Dendritic cell treated with granulocyte-macrophage colony-stimulating factor and Interleukin-4, amounts not matched to agents 40 ng/mL and 50 ng/mL, for 4 days (primary cell): ENCODE results near the gene RBM34.
"Not testable (repeated sequence)": the region's sequence is repeated elsewhere in the genome, so short reads cannot be mapped to it uniquely, and the experiment has no call there.

Experiments
- H3K27ac Mint-ChIP-seq: one replicate; pipeline ENCODE4 v1.8.0; 2022; ENCODE audit warnings: mild to moderate bottlenecking, mixed read lengths
- H3K27me3 Mint-ChIP-seq: one replicate; pipeline ENCODE4 v1.8.0; 2022; ENCODE audit warnings: mild to moderate bottlenecking, mixed read lengths
- H3K36me3 Mint-ChIP-seq: one replicate; pipeline ENCODE4 v1.8.0; 2022; ENCODE audit warnings: low read depth, mixed read lengths
- H3K4me1 Mint-ChIP-seq: one replicate; pipeline ENCODE4 v1.8.0; 2022; ENCODE audit warnings: low read depth, mixed read lengths
- H3K4me3 Mint-ChIP-seq: one replicate; pipeline ENCODE4 v1.8.0; 2022; ENCODE audit warnings: mild to moderate bottlenecking, moderate library complexity, mixed read lengths
- H3K9me3 Mint-ChIP-seq: one replicate; pipeline ENCODE4 v1.8.0; 2022; ENCODE audit warnings: mixed read lengths
- intact Hi-C: fragments of 100-400 bp; cut with micrococcal nuclease; formaldehyde crosslinking; loops from one replicate; pipeline ENCODE4 v1.15.0; 2022

RBM34 gene

DNA sequence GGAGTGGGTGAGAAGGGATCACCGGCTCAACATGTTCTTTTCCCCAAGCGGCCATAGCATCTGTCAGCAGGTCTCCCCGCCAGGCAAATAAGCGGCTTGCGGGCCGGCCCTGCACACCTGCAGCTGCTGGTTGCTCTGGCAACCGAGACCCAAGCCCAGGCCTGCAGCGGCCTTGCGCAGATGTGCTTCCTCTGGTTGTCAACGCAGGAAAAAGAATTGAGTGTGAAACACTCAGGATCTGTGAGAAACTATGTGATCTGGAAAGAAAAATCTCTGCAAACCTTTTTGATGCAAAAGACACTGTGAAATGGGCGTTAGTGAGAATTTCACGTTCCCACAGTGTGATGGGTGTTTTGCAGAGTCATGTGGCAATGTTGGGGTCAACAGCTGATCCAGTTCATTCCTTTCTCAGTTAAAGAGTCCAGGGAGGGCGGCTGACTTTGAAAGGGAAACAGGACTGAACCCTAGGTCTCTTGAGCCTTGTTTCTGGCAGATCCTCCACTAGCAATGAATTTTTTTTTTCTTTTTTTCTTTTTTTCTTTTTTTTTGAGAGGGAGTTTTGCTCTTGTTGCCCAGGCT is 60.8 kb downstream of the RBM34 start:
- H3K27me3 Mint-ChIP-seq, result peaks cover 26% of the 10 kb centered on the region
- peaks cover 5% of the 10 kb centered on the region for H3K36me3 Mint-ChIP-seq
- intact Hi-C loops, result loop anchor here (5.0 kb wide), 1 partner anchor 317 kb away; no protein-coding TSS in a partner anchor
- peaks cover 23% of the 10 kb centered on the region for H3K4me1 Mint-ChIP-seq
- no peak overlapping the region for H3K4me3 Mint-ChIP-seq
- H3K9me3 Mint-ChIP-seq, result no peaks in the 10 kb centered on the region
- H3K27ac Mint-ChIP-seq, result no peak overlapping the region

DNA sequence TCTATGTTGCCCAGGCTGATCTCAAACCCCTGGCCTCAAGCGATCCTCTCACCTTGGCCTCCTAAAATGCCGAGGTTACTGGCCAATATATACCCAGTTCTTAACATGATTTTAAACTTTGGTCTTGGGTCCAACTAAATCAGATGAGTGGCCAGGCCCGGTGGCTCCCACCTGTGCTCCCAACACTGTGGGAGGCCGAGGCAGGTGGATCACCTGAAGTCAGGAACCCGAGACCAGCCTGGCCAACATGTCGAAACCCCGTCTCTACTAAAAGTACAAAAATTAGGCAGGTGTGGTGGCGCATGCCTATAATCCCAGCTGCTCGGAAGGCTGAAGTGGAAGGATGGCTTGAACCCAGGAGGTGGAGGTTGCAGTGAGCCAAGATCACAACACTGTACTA is 62.1 kb downstream of the RBM34 start:
- peaks cover 4% of the 10 kb centered on the region for H3K36me3 Mint-ChIP-seq
- H3K4me1 Mint-ChIP-seq, result peaks cover 16% of the 10 kb centered on the region
- intact Hi-C loops, result no loop called here
- H3K9me3 Mint-ChIP-seq, result no peaks in the 10 kb centered on the region
- no peak overlapping the region for H3K4me3 Mint-ChIP-seq
- no peak overlapping the region for H3K27ac Mint-ChIP-seq
- peaks cover 22% of the 10 kb centered on the region for H3K27me3 Mint-ChIP-seq

DNA sequence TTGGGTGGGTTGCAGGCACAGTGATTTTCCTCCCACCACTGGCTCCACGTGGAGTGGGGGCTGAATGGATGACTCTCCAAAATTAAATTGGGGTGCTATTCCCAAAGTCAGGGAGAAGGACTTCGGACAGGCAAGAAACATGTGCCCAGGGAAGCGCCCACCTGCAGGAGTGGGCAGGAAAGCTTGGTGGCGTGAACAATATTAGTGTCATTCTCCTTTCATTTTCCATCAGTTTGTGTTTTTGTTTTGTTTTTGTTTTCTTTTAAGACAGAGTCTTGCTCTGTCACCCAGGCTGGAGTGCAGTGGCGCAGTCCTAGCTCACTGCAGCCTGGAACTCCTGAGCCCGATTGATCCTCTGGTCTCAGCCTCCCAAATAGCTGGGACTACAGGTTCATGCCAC is 62.5 kb downstream of the RBM34 start:
- Mint-ChIP-seq H3K4me1 (peaks cover 17% of the 10 kb centered on the region), H3K27ac (no peak overlapping the region), H3K4me3 (no peak overlapping the region), H3K36me3 (no peaks in the 10 kb centered on the region), H3K27me3 (peaks cover 18% of the 10 kb centered on the region), H3K9me3 (no peaks in the 10 kb centered on the region)
- intact Hi-C loops, result no loop called here

DNA sequence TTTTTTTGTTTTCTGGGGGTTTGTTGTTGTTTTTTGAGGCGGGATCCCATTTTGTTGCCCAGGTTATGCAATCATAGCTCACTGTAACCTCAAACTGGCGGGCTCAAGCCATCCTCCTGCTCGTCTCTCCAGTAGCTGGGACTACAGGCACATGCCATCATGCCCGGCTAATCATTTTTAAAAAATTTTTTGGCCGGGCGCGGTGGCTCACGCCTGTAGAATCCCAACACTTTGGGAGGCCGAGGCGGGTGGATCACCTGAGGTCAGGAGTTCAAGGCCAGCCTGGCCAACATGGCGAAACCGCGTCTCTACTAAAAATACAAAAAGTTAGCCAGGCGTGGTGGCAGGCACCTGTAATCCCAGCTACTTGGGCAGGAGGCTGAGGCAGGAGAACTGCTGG is 63.5 kb downstream of the RBM34 start:
- H3K4me3 Mint-ChIP-seq, H3K27ac Mint-ChIP-seq, intact Hi-C loops, H3K36me3 Mint-ChIP-seq, H3K9me3 Mint-ChIP-seq: not testable (repeated sequence)
- H3K4me1 Mint-ChIP-seq, result peaks cover 24% of the 10 kb centered on the region
- H3K27me3 Mint-ChIP-seq, result peaks cover 16% of the 10 kb centered on the region

DNA sequence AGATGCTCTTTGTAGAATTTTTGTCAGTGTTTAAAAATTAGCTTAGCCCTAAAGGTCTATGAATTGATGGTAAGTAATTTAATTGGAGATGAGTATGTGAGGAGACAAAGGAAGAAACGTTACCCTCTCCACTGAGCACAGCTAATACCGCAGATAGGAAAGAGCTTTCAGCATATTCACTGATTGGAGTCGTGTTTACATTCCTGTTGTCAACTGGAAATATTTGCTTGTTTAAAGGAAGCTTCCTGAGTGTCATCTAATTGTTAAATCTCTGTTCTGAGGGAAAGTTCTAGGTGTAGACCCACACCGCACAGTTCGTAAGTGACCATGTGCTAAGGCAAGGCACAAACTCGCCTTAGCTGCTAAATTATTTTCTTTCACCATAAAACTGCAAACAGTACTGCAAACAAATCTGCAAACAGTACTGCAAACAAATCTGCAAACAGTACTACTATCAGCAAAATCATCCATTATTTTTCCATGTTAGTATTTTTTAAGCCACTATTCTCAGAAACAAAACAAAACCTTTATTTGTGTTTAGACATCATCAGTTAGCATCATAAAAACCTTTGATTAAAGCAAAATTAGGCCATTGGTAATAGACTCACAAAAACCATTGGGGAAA is 65.0 kb downstream of the RBM34 start:
- Mint-ChIP-seq H3K27me3 (peaks cover 13% of the 10 kb centered on the region), H3K4me1 (peaks cover 15% of the 10 kb centered on the region), H3K4me3 (no peak overlapping the region), H3K36me3 (no peaks in the 10 kb centered on the region), H3K9me3 (no peaks in the 10 kb centered on the region), H3K27ac (no peak overlapping the region)
- intact Hi-C loops, result no loop called here

DNA sequence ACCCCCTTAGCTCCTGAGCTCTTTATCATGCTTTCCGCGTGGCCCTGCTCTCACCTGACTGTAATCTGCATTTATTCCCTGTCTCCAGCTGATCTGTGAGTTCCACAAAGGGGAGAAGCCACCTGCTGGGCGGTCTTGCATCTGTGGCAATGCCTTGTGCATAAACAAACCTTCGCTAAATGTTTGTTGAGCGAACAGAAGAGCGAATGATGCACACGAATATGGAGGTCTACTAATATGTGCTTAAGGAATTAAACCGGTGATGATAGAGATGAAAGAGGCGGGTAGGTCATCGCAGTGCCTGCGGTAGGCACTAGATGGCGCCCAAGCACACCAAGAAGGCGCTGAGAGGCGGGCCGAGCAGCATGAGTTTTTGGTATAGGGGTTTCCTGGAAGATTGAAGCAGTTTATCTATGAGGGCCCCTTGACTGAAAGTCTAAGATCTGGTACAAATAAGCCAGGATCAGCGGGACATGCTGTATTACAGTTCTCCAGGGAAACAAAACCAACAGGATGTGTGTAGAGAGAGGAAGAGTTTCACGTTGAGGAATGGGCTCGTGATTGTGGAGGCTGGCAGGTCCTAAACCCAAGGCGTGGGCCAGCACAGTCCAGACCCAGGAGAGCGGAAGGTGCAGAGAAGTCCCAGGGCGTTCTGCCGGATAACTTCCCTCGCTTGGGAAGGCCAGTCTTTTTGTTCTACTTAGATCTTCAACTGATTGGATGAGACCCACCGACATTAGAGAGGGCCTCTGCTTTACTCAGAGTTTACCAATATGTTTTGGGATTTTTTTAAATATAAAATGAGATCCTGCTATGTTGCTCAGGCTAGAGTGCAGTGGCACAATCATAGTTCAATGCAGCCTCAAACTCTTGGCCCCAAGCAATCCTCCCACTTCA is 67.1 kb downstream of the RBM34 start:
- H3K36me3 Mint-ChIP-seq, result no peaks in the 10 kb centered on the region
- intact Hi-C loops, result no loop called here
- H3K27ac Mint-ChIP-seq, result no peak overlapping the region
- peaks cover 22% of the 10 kb centered on the region for H3K4me1 Mint-ChIP-seq
- peaks cover 21% of the 10 kb centered on the region for H3K27me3 Mint-ChIP-seq
- no peak overlapping the region for H3K4me3 Mint-ChIP-seq
- no peaks in the 10 kb centered on the region for H3K9me3 Mint-ChIP-seq

DNA sequence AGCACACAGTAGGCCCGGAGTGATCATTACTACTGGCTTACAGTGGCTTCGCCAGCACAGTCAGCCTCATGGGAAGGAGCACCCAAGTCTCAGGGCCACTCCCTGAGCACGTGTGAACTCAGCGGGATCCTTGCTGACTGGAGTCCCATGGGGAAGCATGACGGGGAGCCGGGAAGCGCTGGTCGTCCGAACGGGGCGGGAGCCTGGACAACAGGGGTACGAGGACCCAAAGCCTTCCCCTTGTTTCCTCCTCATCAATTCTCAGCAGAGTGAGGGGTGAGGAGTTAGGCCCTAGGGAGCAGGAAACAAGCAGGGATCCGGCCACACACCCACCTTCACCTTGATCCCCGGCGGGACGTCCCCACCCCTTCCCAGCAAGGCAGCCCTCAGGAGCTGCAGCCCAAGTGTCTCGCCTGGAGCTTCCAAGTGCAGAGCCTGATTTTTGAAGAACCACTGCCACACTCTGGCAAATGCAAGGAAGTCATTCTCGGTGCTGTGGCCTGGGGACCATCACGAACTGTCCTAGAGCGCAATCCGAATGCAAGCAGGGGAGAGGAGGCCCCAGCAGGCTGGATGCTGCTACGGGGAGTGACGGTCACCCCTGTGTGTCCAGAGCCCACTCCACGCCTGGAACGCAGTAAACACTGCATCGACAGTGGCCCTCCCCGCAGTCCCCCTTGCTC is 67.9 kb downstream of the RBM34 start:
- intact Hi-C loops, result no loop called here
- H3K27ac Mint-ChIP-seq, result no peak overlapping the region
- H3K27me3 Mint-ChIP-seq, result peaks cover 18% of the 10 kb centered on the region
- no peaks in the 10 kb centered on the region for H3K9me3 Mint-ChIP-seq
- H3K4me1 Mint-ChIP-seq, result peaks cover 22% of the 10 kb centered on the region
- no peaks in the 10 kb centered on the region for H3K36me3 Mint-ChIP-seq
- H3K4me3 Mint-ChIP-seq, result no peak overlapping the region

DNA sequence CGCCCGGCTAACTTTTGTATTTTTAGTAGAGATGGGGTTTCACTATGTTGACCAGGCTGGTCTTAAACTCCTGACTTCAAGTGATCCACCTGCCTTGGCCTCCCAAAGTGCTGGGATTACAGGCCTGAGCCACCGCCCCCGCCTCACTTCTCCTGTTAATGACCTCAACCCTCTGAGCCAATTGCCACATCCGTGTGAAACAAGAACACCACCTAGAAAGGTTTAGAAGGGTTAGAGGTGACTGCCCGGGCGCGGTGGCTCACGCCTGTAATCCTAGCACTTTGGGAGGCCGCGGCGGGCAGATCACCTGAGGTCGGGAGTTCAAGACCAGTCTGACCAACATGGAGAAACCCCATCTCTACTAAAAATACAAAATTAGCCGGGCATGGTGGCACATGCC is 68.6 kb downstream of the RBM34 start:
- peaks cover 16% of the 10 kb centered on the region for H3K27me3 Mint-ChIP-seq
- H3K27ac Mint-ChIP-seq, intact Hi-C loops, H3K36me3 Mint-ChIP-seq, H3K4me3 Mint-ChIP-seq, H3K9me3 Mint-ChIP-seq: not testable (repeated sequence)
- peaks cover 22% of the 10 kb centered on the region for H3K4me1 Mint-ChIP-seq

DNA sequence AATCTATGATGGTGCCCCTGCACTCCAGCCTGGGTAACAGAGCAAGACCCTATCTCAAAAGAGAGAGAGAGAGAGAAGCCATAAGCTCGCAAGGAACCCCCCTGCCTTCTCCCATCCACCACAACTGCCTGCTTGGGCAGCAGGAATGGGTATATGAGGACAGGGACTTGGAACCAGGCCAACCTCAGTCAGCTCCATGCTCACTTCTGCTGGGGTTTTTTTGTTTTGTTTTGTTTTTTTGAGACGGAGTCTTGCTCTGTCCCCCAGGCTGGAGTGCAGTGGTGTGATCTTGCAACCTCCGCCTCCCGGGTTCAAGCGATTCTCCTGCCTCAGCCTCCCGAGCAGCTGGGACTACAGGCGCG is 69.0 kb downstream of the RBM34 start:
- H3K36me3 Mint-ChIP-seq, intact Hi-C loops, H3K4me3 Mint-ChIP-seq, H3K27ac Mint-ChIP-seq, H3K9me3 Mint-ChIP-seq: not testable (repeated sequence)
- Mint-ChIP-seq H3K4me1 (peaks cover 22% of the 10 kb centered on the region), H3K27me3 (peaks cover 16% of the 10 kb centered on the region)

DNA sequence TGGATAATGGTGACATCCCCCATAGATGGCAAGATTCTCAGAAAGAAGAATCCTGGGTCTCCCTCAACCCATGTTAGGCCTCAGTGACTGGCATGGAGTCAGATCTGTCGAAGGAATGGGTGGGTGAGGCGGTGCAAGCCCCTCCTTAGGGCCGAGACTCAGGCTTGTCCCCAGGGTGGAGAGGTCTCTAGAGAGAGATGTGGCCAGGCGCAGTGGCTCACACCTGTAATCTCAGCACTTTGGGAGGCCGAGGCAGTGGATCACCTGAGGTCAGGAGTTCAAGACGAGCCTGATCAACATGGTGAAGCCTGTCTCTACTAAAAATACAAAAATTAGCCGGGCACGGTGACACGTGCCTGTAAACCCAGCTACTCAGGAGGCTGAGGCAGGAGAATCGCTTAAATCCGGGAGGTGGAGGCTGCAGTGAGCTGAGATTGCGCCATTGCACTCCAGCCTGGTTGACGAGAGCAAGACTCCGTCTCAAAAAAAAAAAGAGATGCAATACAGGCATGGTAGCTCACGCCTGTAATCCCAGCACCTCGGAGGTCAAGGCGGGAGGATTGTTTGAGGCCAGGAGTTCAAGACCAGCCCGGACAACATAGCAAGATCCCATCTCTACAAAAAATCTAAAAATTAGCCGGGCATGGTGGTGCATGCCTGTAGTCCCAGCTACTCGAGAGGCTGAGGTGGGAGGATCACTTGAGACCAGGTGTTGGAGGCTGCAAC is 69.6 kb downstream of the RBM34 start:
- peaks cover 22% of the 10 kb centered on the region for H3K4me1 Mint-ChIP-seq
- intact Hi-C loops, H3K4me3 Mint-ChIP-seq, H3K36me3 Mint-ChIP-seq, H3K9me3 Mint-ChIP-seq: not testable (repeated sequence)
- H3K27me3 Mint-ChIP-seq, result peaks cover 16% of the 10 kb centered on the region
- H3K27ac Mint-ChIP-seq, result peak overlapping the region; percentile 61

DNA sequence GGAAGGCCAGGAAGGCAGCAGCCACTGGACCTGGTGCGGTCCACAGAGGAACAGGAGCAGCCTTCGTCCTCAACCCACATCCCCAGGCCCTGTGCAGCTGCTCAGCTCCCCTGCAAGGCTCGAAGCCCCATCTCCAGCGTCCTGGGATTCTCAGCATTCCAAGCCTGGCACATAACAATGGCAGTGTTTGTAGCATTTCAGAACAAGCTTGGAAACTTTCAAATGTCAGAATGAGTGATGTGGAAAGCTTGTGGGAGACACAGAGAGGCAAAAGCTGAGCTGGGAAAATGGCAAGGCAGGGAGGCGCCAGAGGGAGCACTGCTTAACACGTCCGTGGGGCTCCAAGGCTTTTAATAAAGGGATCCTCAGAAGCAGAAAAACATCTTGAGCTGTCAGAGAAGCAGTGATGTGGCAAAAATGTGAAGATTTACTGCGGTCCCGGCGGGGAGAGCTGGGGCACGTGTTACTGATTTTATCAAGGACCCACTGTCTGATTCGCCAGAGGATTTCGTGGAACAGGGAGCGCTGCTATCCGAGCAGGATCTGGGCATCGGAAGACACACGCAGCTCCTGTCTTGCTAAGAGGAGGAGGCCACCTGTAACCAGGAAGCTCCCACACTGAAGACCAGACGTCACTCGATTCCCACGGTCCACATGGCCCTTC is 70.5 kb downstream of the RBM34 start:
- H3K27ac Mint-ChIP-seq, result peak overlapping the region; percentile 61
- peaks cover 22% of the 10 kb centered on the region for H3K4me1 Mint-ChIP-seq
- no peak overlapping the region for H3K4me3 Mint-ChIP-seq
- H3K27me3 Mint-ChIP-seq, result peaks cover 15% of the 10 kb centered on the region
- intact Hi-C loops, result no loop called here
- no peaks in the 10 kb centered on the region for H3K36me3 Mint-ChIP-seq
- no peaks in the 10 kb centered on the region for H3K9me3 Mint-ChIP-seq

DNA sequence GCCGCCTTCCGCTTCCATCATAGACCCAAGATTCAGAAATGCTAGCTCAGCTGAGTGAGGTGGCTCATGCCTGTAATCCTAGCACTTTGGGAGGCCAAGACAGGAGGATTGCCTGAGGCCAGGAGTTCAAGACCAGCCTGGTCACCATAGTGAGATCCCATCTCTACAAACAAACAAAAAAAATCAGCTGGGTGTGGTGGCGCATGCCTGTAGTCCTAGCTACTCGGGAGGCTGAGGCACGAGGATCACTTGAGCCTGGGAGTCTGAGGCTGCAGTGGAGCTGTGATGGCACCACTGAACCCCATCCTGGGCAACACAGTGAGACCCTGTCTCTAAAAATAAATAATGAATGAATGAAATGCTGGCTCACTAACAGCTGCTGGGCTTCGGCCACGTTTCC is 72.1 kb downstream of the RBM34 start:
- Mint-ChIP-seq H3K9me3 (no peaks in the 10 kb centered on the region), H3K36me3 (no peaks in the 10 kb centered on the region)

DNA sequence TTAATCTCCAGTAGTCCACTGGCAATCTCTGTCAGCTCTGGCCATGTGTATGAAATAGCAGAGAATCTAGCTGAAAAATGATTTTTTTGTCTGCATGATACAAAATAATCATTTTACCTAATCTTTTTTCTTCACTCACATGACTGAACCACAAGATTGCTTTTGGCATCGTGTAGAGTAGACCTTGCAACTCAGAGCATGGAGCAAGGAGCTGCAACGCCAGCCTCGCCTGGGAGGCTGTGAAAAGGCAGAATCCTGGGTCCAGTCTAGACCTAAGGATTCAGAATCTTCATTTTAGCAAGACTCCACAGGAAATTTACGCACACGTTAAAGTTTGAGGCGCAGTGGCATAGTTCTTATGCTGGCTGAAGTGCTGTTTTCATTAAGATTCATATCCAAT is 72.6 kb downstream of the RBM34 start:
- no peaks in the 10 kb centered on the region for H3K36me3 Mint-ChIP-seq
- H3K27ac Mint-ChIP-seq, result no peak overlapping the region
- H3K9me3 Mint-ChIP-seq, result no peaks in the 10 kb centered on the region
- H3K4me1 Mint-ChIP-seq, result peaks cover 23% of the 10 kb centered on the region
- peaks cover 15% of the 10 kb centered on the region for H3K27me3 Mint-ChIP-seq
- intact Hi-C loops, result no loop called here
- no peak overlapping the region for H3K4me3 Mint-ChIP-seq

More for the DNA sequence above, 72.1 kb downstream of the RBM34 start:
- Mint-ChIP-seq H3K27ac (no peak overlapping the region), H3K4me3 (no peak overlapping the region), H3K4me1 (peaks cover 23% of the 10 kb centered on the region), H3K27me3 (peaks cover 15% of the 10 kb centered on the region)
- intact Hi-C loops, result no loop called here
